ENCODE measurements around the gene CFAP45. TPM values are rescaled to one million over a fixed set of nuclear protein-coding genes. Genes with fewer than 3 reads are reported as not detected.

The CFAP45 gene
- total and polyA plus RNA-seq, 9 of the 15 experiments (the other 6 are each of a cell fraction or from before 2014, with no cell fraction given), result 0.65 to 2.4 (median 1.5) TPM

DNA sequence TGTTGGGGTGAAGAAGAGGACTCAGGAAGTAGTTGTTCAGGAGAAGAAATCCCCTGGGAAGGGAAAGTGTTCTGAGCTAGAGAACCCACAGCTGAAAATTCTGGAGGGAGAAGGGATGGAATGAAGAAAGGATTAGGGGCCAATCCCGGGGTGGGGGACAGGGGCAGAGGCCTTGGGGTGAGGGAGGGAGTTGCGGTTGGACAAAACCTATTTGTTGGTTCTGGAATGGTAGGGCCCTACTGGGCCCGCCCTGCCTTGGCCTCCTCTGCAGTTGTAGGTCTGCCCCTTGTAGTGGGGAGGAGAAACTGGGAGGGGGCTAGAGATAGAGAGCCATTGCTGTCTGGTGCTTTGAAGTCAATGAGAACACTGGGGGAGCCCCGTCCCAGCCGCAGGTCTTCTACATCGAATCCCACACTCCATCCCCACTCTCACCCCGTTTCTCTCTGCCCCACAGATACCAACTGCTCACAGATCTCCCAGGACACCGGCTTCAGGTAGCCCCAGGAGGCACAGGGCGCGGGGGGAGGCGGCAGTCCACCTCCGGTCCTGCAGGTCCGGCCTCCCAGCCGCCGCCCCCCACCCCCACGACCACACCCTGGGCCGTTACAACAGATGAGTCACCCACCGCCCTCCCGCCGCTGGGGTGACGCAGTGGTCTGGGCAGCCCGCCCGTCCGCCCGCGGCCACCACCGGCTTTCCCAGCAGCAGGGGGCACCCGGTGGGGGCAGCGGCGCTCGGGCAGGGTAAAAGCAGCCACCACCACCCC is 24.2 kb upstream of the CFAP45 start (continued):
- TF ChIP-seq, protein P1, sequence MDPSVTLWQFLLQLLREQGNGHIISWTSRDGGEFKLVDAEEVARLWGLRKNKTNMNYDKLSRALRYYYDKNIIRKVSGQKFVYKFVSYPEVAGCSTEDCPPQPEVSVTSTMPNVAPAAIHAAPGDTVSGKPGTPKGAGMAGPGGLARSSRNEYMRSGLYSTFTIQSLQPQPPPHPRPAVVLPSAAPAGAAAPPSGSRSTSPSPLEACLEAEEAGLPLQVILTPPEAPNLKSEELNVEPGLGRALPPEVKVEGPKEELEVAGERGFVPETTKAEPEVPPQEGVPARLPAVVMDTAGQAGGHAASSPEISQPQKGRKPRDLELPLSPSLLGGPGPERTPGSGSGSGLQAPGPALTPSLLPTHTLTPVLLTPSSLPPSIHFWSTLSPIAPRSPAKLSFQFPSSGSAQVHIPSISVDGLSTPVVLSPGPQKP (CRISPR knock-in tag; IDR thresholded peaks at IDR 0.05), result no peak
- peak; percentile 17; the same call in 1 of the 2 replicates for TF ChIP-seq PRMT5 (CRISPR knock-in tag; IDR thresholded peaks at IDR 0.05)
- no peak for TF ChIP-seq RHOXF2B (CRISPR knock-in tag; conservative IDR thresholded peaks at IDR 0.05)
- peak; percentile 33 for TF ChIP-seq LEF1 (IDR thresholded peaks at IDR 0.05)
- no peak; a peak in 1 of 4 replicates for TF ChIP-seq MNT (conservative IDR thresholded peaks at IDR 0.05)
- TF ChIP-seq, protein P2, sequence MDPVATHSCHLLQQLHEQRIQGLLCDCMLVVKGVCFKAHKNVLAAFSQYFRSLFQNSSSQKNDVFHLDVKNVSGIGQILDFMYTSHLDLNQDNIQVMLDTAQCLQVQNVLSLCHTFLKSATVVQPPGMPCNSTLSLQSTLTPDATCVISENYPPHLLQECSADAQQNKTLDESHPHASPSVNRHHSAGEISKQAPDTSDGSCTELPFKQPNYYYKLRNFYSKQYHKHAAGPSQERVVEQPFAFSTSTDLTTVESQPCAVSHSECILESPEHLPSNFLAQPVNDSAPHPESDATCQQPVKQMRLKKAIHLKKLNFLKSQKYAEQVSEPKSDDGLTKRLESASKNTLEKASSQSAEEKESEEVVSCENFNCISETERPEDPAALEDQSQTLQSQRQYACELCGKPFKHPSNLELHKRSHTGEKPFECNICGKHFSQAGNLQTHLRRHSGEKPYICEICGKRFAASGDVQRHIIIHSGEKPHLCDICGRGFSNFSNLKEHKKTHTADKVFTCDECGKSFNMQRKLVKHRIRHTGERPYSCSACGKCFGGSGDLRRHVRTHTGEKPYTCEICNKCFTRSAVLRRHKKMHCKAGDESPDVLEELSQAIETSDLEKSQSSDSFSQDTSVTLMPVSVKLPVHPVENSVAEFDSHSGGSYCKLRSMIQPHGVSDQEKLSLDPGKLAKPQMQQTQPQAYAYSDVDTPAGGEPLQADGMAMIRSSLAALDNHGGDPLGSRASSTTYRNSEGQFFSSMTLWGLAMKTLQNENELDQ (CRISPR knock-in tag; IDR thresholded peaks at IDR 0.05; ENCODE audit: borderline replicate concordance), result no peak
- TF ChIP-seq FOXK2 (conservative IDR thresholded peaks at IDR 0.05 in 1 of 2, IDR thresholded peaks at IDR 0.05 in 1 of 2; ENCODE audit: low read depth in 2 of 2), result peak in 1 of 2 experiments; percentile 68; a peak in 2 of 4 replicates
- TF ChIP-seq CREM (IDR thresholded peaks at IDR 0.05; ENCODE audit: low read depth), result peak; percentile 92
- peak; percentile 16; the same call in 1 of the 2 replicates for TF ChIP-seq CBFA2T2 (conservative IDR thresholded peaks at IDR 0.05)
- TF ChIP-seq RBFOX2 (IDR thresholded peaks at IDR 0.05; ENCODE audit: low read depth, low read length), result no peak
- TF ChIP-seq, protein P3, sequence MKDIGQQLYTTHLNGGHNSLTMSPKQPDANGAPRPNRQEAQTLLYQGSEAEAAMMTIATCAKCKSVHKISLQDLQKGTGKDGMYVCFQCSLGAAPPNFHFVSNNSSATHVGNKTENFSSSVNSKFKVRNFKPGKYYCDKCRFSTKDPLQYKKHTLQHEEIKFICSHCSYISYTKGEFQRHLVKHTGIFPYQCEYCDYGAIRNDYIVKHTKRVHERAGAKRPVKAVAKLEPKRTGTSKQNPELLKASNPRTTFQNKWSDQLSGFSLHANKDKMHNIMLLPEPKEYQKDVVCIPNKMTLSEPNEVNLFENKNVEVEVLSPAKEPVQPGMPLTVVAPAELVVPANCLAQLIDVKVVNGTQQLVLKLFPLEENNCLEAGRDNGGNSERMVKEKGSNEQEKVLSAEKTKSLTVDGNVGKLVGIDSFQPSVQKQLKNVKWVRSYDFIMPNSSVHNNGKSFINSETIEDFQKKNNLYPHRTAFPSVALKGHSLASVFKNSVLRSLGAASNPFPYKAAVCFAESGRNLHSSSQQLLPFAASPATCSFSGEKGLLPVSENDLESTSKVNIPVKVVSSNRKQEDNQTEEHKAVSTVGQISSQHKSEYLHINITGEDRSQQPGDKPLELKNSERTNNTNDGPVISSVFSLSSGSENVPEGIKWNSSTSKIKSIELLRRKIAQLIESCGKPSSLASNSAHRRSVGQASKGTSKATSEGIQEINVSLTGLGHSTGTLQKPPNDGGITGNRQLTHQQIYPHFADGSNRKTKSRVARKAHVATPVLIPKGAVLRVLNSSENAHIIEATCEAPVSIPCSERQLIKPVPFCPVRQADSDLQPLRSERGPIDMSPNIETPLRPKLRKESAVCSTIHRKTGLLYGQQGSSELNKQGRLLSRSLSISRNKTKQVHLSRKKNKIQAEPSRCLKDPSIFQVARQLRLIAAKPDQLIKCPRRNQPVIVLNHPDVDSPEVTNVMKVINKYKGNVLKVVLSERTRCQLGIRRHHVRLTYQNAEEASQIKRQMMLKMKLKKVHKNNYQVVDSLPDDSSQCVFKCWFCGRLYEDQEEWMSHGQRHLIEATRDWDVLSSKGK (CRISPR knock-in tag; IDR thresholded peaks at IDR 0.05), result no peak
- TF ChIP-seq ZNF408 (CRISPR knock-in tag; IDR thresholded peaks at IDR 0.05; ENCODE audit: low read depth), result no peak
- TF ChIP-seq, protein P4, sequence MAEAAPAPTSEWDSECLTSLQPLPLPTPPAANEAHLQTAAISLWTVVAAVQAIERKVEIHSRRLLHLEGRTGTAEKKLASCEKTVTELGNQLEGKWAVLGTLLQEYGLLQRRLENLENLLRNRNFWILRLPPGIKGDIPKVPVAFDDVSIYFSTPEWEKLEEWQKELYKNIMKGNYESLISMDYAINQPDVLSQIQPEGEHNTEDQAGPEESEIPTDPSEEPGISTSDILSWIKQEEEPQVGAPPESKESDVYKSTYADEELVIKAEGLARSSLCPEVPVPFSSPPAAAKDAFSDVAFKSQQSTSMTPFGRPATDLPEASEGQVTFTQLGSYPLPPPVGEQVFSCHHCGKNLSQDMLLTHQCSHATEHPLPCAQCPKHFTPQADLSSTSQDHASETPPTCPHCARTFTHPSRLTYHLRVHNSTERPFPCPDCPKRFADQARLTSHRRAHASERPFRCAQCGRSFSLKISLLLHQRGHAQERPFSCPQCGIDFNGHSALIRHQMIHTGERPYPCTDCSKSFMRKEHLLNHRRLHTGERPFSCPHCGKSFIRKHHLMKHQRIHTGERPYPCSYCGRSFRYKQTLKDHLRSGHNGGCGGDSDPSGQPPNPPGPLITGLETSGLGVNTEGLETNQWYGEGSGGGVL (CRISPR knock-in tag; IDR thresholded peaks at IDR 0.05), result no peak
- peak; percentile 83 for TF ChIP-seq FIP1L1 (IDR thresholded peaks at IDR 0.05; ENCODE audit: low read depth, low read length, poor library complexity, severe bottlenecking)
- no peak for TF ChIP-seq ZNF324 (CRISPR knock-in tag; IDR thresholded peaks at IDR 0.05)
- TF ChIP-seq, protein P5, sequence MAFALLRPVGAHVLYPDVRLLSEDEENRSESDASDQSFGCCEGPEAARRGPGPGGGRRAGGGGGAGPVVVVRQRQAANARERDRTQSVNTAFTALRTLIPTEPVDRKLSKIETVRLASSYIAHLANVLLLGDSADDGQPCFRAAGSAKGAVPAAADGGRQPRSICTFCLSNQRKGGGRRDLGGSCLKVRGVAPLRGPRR (CRISPR knock-in tag; IDR thresholded peaks at IDR 0.05), result no peak

Measured in K562 (cell line).